ENCODE measurements around the gene PGC.

DNA sequence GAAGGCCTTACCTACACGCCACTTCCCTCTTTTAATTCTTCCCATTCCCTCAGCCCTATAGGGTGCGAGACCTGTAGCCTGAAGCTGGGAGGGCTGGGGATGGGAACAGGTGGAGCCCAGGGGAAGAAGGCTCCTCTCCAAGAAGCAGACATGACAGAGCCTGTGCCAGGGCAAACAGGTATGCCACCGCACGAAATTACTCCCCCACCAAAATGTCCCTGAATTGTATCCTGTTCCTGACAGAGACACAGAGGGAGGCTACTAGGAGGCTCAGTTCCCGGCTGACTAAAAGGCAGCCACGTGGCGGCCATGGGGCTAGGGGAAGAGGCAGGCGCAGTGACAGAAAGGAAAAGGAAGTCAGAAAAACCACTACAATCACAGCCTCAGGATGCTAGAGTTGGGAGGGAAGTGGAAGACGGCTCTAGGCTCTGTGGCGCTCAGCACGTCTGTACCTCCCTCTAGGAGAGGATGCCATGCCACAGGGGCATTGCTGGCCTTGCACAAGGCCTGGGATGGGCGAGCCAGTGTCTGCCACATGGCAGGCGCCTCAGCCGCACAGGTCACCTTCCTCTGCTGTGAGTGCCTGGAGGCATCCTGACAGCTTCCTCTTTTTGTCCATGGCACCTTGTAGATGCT lies 39.5 kb downstream of the PGC start:
- TF ChIP-seq, protein P1, sequence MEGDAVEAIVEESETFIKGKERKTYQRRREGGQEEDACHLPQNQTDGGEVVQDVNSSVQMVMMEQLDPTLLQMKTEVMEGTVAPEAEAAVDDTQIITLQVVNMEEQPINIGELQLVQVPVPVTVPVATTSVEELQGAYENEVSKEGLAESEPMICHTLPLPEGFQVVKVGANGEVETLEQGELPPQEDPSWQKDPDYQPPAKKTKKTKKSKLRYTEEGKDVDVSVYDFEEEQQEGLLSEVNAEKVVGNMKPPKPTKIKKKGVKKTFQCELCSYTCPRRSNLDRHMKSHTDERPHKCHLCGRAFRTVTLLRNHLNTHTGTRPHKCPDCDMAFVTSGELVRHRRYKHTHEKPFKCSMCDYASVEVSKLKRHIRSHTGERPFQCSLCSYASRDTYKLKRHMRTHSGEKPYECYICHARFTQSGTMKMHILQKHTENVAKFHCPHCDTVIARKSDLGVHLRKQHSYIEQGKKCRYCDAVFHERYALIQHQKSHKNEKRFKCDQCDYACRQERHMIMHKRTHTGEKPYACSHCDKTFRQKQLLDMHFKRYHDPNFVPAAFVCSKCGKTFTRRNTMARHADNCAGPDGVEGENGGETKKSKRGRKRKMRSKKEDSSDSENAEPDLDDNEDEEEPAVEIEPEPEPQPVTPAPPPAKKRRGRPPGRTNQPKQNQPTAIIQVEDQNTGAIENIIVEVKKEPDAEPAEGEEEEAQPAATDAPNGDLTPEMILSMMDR (IDR thresholded peaks at IDR 0.05) = no peak
- TF ChIP-seq POLR2A (IDR thresholded peaks at IDR 0.05) = no peak
